Bronchial epithelial cell (primary cell): Measurements from ENCODE around the gene WWC2. TPM values are rescaled to one million over a fixed set of nuclear protein-coding genes. Genes with fewer than 3 reads are reported as not detected.

ENCODE experiments used
- DNase-seq: peaks from one replicate; pipeline ENCODE4 v3.0.0-alpha.2; 2010; ENCODE audit warnings: low read depth
- FAIRE-seq: peaks from 2 replicates; lab custom pipeline; 2011; peaks lifted over from hg19 to GRCh38; lab: Jason Lieb, UNC
- H3K27me3 ChIP-seq: 2 replicates; pipeline ENCODE4 v1.5.1; 2011; ENCODE audit warnings: low read length; ENCODE audit not compliant: control insufficient read depth, insufficient read depth
- H3K36me3 ChIP-seq: 2 replicates; pipeline ENCODE4 v1.5.1; 2011; ENCODE audit warnings: low read length; ENCODE audit not compliant: control insufficient read depth, insufficient read depth
- H3K4me3 ChIP-seq: 2 replicates; pipeline ENCODE4 v1.5.1; 2011; ENCODE audit warnings: mild to moderate bottlenecking, low read depth, low read length, control low read depth
- CTCF ChIP-seq: IDR thresholded peaks from 2 replicates; pipeline ENCODE4 v1.5.1; 2011; ENCODE audit warnings: mild to moderate bottlenecking, moderate library complexity, low read length, control low read depth, inconsistent platforms; ENCODE audit not compliant: insufficient read depth, severe bottlenecking
- total RNA-seq: library from RNA; depleted of rRNA; stranded (reverse); fragments of >200 nt; gene quantifications from 2 replicates; pipeline ENCODE4 v1.2.1, GENCODE V29; 2014

The WWC2 gene
- total RNA-seq, 1 donor from 2014 or later, result 13.2 TPM

DNA sequence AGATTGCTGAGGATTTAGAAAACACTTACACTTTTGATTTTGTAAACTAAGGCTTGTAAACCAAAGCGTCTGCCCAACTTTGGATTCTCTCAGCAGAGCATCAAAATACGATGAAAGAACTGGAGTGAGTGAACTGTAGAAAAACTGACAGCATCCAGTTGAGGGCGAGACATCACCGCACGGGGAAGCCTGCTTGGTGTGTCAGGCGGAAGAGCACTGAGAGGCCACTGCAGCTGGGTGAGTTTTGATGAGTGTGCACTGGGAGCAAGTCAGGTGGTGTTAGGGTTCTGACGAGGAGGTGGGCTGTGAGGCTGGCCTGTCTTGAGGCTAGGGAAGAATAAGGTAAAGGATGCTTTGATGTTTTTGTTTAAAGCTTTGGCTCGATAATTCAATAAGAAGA lies 270.0 kb downstream of the WWC2 start:
- H3K27me3 ChIP-seq, result no peaks in the 10 kb centered on the region
- no peak for TF ChIP-seq CTCF
- no peak overlapping the region for H3K4me3 ChIP-seq
- DNase-seq (no peak), FAIRE-seq (no peak)
- H3K36me3 ChIP-seq, result no peaks in the 10 kb centered on the region

Other genes starting within 250 kb of the WWC2 start
- 102 and 105 TPM in 2 replicates for gene DCTD, start 181.9 kb upstream of the WWC2 start, total RNA-seq
- not detected in 2 replicates for gene CLDN22, start 221.0 kb downstream of the WWC2 start, total RNA-seq
- gene CLDN24, start 223.2 kb downstream of the WWC2 start, total RNA-seq, result not detected in 2 replicates